Activated CD4-positive, CD25-positive, alpha-beta regulatory T cell treated with anti-CD3 and anti-CD28 coated beads, Interleukin-2, amount 50 U/mL, for 24 hours (primary cell): ENCODE data around the gene LRRC38.
"Not testable (repeated sequence)": the region's sequence is repeated elsewhere in the genome, so short reads cannot be mapped to it uniquely, and the experiment has no call there.

Source experiments
- ATAC-seq, 2 donors: fragments of 150-1000 bp; cut with Tn5 transposase; one replicate each; pipeline ENCODE4 v1.10.0; 2021; ENCODE audit warnings: mild to moderate bottlenecking in 1 of 2, moderate library complexity in 1 of 2

Gene LRRC38

GRCh38 chr1:13513895-13514546, at the start of gene LRRC38:
Gene LRRC38, minus strand, starts transcription at chr1:13514003. Its CDS starts 410 bp downstream, at chr1:13513593.
- ATAC-seq, result no peak

- ATAC-seq, result not testable (repeated sequence)
Measured at GRCh38 chr1:13562981-13563380, 49.2 kb upstream of the LRRC38 start.

- no peak for ATAC-seq
Measured at GRCh38 chr1:13560541-13560940, 46.7 kb upstream of the LRRC38 start.

GRCh38 chr1:13556224-13556764, 42.5 kb upstream of the LRRC38 start:
- no peak for ATAC-seq

- no peak for ATAC-seq
Measured at GRCh38 chr1:13554798-13555197, 41.0 kb upstream of the LRRC38 start.

- no peak for ATAC-seq
Measured at GRCh38 chr1:13550663-13551062, 36.9 kb upstream of the LRRC38 start.

GRCh38 chr1:13549521-13549920, 35.7 kb upstream of the LRRC38 start:
- no peak for ATAC-seq

- no peak for ATAC-seq
Measured at GRCh38 chr1:13549021-13549420, 35.2 kb upstream of the LRRC38 start.

GRCh38 chr1:13548281-13548680, 34.5 kb upstream of the LRRC38 start:
- no peak for ATAC-seq

- ATAC-seq, result no peak
Measured at GRCh38 chr1:13546791-13547190, 33.0 kb upstream of the LRRC38 start.

- ATAC-seq, result no peak
Measured at GRCh38 chr1:13544221-13544556, 30.4 kb upstream of the LRRC38 start.

GRCh38 chr1:13543451-13544220, 29.8 kb upstream of the LRRC38 start:
- ATAC-seq, result no peak

GRCh38 chr1:13541435-13542215, 27.8 kb upstream of the LRRC38 start:
- no peak for ATAC-seq

GRCh38 chr1:13540866-13541265, 27.1 kb upstream of the LRRC38 start:
- no peak for ATAC-seq

- no peak for ATAC-seq
Measured at GRCh38 chr1:13539683-13540082, 25.9 kb upstream of the LRRC38 start.

GRCh38 chr1:13538832-13539231, 25.0 kb upstream of the LRRC38 start:
- no peak for ATAC-seq

- ATAC-seq, result no peak
Measured at GRCh38 chr1:13536571-13536970, 22.8 kb upstream of the LRRC38 start.

GRCh38 chr1:13535227-13535626, 21.4 kb upstream of the LRRC38 start:
- ATAC-seq, result no peak

- ATAC-seq, result no peak
Measured at GRCh38 chr1:13528320-13528719, 14.5 kb upstream of the LRRC38 start.

- no peak for ATAC-seq
Measured at GRCh38 chr1:13523780-13524477, 10.1 kb upstream of the LRRC38 start.

GRCh38 chr1:13520985-13521384, 7.2 kb upstream of the LRRC38 start:
- no peak for ATAC-seq

- no peak for ATAC-seq
Measured at GRCh38 chr1:13517193-13517812, 3.5 kb upstream of the LRRC38 start.
